ENCODE measurements around the gene XYLT1.

DNA sequence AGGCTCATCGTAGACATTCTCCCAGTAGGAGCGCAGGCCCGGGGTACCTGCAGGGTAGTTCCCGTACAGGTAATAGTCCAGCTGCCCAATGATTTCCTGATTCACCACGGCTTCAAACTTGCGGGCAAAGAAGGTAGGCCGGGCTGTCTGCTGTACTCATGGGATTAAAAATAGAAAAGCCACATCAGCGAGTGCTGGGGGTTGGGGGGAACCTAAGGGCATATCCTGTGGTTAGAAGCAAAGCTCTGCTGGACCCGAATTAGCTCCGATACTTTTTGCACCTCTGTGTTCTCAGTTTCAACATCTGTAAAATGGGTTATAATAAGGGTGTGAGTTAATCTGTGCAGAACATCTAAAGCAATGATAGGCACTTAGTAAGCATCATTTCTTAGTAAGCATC lies 336.2 kb downstream of the XYLT1 start:
- TF ChIP-seq TAF1 (IDR thresholded peaks at IDR 0.05; ENCODE audit: low read depth) (no peak), EP300 (IDR thresholded peaks at IDR 0.05; ENCODE audit: borderline replicate concordance) (no peak), RAD21 (IDR thresholded peaks at IDR 0.05; ENCODE audit: low read depth) (no peak)
- TF ChIP-seq, protein P1, sequence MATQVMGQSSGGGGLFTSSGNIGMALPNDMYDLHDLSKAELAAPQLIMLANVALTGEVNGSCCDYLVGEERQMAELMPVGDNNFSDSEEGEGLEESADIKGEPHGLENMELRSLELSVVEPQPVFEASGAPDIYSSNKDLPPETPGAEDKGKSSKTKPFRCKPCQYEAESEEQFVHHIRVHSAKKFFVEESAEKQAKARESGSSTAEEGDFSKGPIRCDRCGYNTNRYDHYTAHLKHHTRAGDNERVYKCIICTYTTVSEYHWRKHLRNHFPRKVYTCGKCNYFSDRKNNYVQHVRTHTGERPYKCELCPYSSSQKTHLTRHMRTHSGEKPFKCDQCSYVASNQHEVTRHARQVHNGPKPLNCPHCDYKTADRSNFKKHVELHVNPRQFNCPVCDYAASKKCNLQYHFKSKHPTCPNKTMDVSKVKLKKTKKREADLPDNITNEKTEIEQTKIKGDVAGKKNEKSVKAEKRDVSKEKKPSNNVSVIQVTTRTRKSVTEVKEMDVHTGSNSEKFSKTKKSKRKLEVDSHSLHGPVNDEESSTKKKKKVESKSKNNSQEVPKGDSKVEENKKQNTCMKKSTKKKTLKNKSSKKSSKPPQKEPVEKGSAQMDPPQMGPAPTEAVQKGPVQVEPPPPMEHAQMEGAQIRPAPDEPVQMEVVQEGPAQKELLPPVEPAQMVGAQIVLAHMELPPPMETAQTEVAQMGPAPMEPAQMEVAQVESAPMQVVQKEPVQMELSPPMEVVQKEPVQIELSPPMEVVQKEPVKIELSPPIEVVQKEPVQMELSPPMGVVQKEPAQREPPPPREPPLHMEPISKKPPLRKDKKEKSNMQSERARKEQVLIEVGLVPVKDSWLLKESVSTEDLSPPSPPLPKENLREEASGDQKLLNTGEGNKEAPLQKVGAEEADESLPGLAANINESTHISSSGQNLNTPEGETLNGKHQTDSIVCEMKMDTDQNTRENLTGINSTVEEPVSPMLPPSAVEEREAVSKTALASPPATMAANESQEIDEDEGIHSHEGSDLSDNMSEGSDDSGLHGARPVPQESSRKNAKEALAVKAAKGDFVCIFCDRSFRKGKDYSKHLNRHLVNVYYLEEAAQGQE (IDR thresholded peaks at IDR 0.05; ENCODE audit: low read depth): no peak
- TF ChIP-seq, protein P2, sequence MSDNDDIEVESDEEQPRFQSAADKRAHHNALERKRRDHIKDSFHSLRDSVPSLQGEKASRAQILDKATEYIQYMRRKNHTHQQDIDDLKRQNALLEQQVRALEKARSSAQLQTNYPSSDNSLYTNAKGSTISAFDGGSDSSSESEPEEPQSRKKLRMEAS (IDR thresholded peaks at IDR 0.05): no peak

Data from Ishikawa (cell line).